ENCODE results near the gene FGGY.

GRCh38 chr1:59568158-59568935 is 271.5 kb downstream of the FGGY start:
- TF ChIP-seq EZH2 (IDR thresholded peaks at IDR 0.05) (no peak), POLR2AphosphoS5 (IDR thresholded peaks at IDR 0.05; ENCODE audit: borderline replicate concordance, low read depth, low read length) (no peak), FOXP2 (optimal IDR thresholded peaks at IDR 0.05; ENCODE audit: control extremely low read depth, extremely low read length, insufficient read depth) (no peak)
